Upper lobe of left lung (tissue), 6 donors: ENCODE measurements around the gene ASB3. TPM values are rescaled to one million over a fixed set of nuclear protein-coding genes. Genes with fewer than 3 reads are reported as not detected.
A peak's percentile ranks its signal among the peaks of the same experiment; 100 is the strongest.

ENCODE experiments used
- ATAC-seq, 2 donors: fragments of 200-7000 bp; cut with Tn5 transposase; one replicate each; pipeline ENCODE4 v1.9.1; 2022; ENCODE audit warnings: mild to moderate bottlenecking in 2 of 2, moderate library complexity in 2 of 2; ENCODE audit not compliant: low FRiP score in 2 of 2
- DNase-seq, 2 donors: peaks; one replicate each; pipeline ENCODE4 v3.0.0-alpha.2; 2019 to 2020
- H3K27ac ChIP-seq, 4 donors: fragments of 200-600 bp; sonication (generic); one replicate each; pipeline ENCODE4 v1.5.1; 2016 to 2019
- H3K27me3 ChIP-seq, 4 donors: fragments of 200-600 bp; sonication (generic); one replicate each; pipeline ENCODE4 v1.5.1; 2017 to 2019
- H3K36me3 ChIP-seq, 4 donors: fragments of 200-600 bp; sonication (generic); one replicate each; pipeline ENCODE4 v1.5.1; 2016 to 2019
- H3K4me1 ChIP-seq, 4 donors: fragments of 200-600 bp; sonication (generic); one replicate each; pipeline ENCODE4 v1.5.1; 2018 to 2019
- H3K4me3 ChIP-seq, 4 donors: fragments of 200-600 bp; sonication (generic); one replicate each; pipeline ENCODE4 v1.5.1; 2017 to 2019; ENCODE audit warnings: mild to moderate bottlenecking in 2 of 4, moderate library complexity in 1 of 4
- H3K9me3 ChIP-seq, 4 donors: fragments of 200-600 bp; sonication (generic); one replicate each; pipeline ENCODE4 v1.5.1; 2018 to 2019
- CTCF ChIP-seq, 6 experiments: fragments of 450-650 bp in 4 of 6; fragments of 200-600 bp in 2 of 6; sonication (generic) in 2 of 6; IDR thresholded peaks; one replicate each; pipeline ENCODE4 v1.5.1; 2016 to 2019; ENCODE audit warnings: antibody characterized with exemption in 6 of 6
- EP300 ChIP-seq, 4 donors: sonication (generic); formaldehyde crosslinking; IDR thresholded peaks; one replicate each; pipeline ENCODE4 v1.5.1; 2017; ENCODE audit warnings: antibody characterized with exemption in 4 of 4, control low read depth in 2 of 4
- POLR2A ChIP-seq, 4 donors: fragments of 450-650 bp; IDR thresholded peaks; one replicate each; pipeline ENCODE4 v1.5.1; 2016 to 2017; ENCODE audit warnings: antibody characterized with exemption in 4 of 4, mild to moderate bottlenecking in 2 of 4
- POLR2AphosphoS5 ChIP-seq, 2 donors: sonication (generic); formaldehyde crosslinking; IDR thresholded peaks; one replicate each; pipeline ENCODE4 v1.5.1; 2017; ENCODE audit warnings: antibody characterized with exemption in 2 of 2
- WGBS, 2 donors: methylation state at CpG; one replicate each; pipeline ENCODE4 v1.1.5; 2017 to 2018; 5-methylcytosine and 5-hydroxymethylcytosine counted together
- total RNA-seq, 6 donors: library from RNA; depleted of rRNA in 4 of 6; stranded (reverse); fragments of >200 nt in 4 of 6; gene quantifications; one replicate each; pipeline versions ENCODE4 v1.1.0 to v1.2.1, GENCODE V29; 2016 to 2021
- donor health status: DM: no; HTN: no; CAD: no; lungs with moderate emphysema.
- donor health status: DM: no; HTN: yes; CAD: no; lungs with severe emphysema.

ASB3 gene
- total RNA-seq, 6 donors from 2014 or later = 16.4 to 54.2 (median 25.2) TPM

- 2 to 4% methylated on average over 17 of the region's 17 CpGs for WGBS, 2 donors
Measured at GRCh38 chr2:53787614-53788289, 999 bp upstream of the ASB3 start.

GRCh38 chr2:53786352-53786704 lies 425 bp downstream of the ASB3 start:
- ATAC-seq (peak; percentile 49 to 65), DNase-seq (no peak)
- peaks cover 0 to 6% (median 0%) of the 10 kb centered on the region in 4 donors for H3K36me3 ChIP-seq
- no peaks in the 10 kb centered on the region for H3K9me3 ChIP-seq
- H3K4me3 ChIP-seq = peak overlapping the region; percentile 71 to 97 (median 80)
- 0 to 1% methylated on average over 18 of the region's 18 CpGs for WGBS, 2 donors
- H3K4me1 ChIP-seq = peaks cover 25 to 64% (median 51%) of the 10 kb centered on the region in 4 donors
- TF ChIP-seq POLR2A (IDR thresholded peaks at IDR 0.05) (no peak), EP300 (IDR thresholded peaks at IDR 0.05) (no peak), CTCF (IDR thresholded peaks at IDR 0.05) (no peak), POLR2AphosphoS5 (IDR thresholded peaks at IDR 0.05) (no peak)
- H3K27ac ChIP-seq = peak overlapping the region; percentile 81 to 92 (median 87)
- H3K27me3 ChIP-seq = no peaks in the 10 kb centered on the region

More at GRCh38 chr2:53787614-53788289, 999 bp upstream of the ASB3 start:
- H3K9me3 ChIP-seq = no peaks in the 10 kb centered on the region
- H3K36me3 ChIP-seq = no peaks in the 10 kb centered on the region
- H3K27me3 ChIP-seq = no peaks in the 10 kb centered on the region
- DNase-seq (no peak), ATAC-seq (no peak)
- TF ChIP-seq EP300 (IDR thresholded peaks at IDR 0.05) = no peak
- no peak for TF ChIP-seq CTCF (IDR thresholded peaks at IDR 0.05)
- TF ChIP-seq POLR2AphosphoS5 (IDR thresholded peaks at IDR 0.05) = no peak
- H3K4me3 ChIP-seq = peak overlapping the region; percentile 71 to 97 (median 80)
- H3K27ac ChIP-seq = peak overlapping the region; percentile 81 to 92 (median 87)
- peaks cover 25 to 61% (median 47%) of the 10 kb centered on the region in 4 donors for H3K4me1 ChIP-seq

GRCh38 chr2:53785366-53785765 lies 1.4 kb downstream of the ASB3 start:
- 59 to 66% methylated on average over 11 of the region's 11 CpGs for WGBS, 2 donors
- H3K27ac ChIP-seq = peak overlapping the region in 1 of 4 donors; percentile 92
- TF ChIP-seq POLR2AphosphoS5 (IDR thresholded peaks at IDR 0.05) (no peak), CTCF (IDR thresholded peaks at IDR 0.05) (no peak), EP300 (IDR thresholded peaks at IDR 0.05) (no peak), POLR2A (IDR thresholded peaks at IDR 0.05) (no peak)

GRCh38 chr2:53784436-53784835 lies 2.3 kb downstream of the ASB3 start:
- H3K27ac ChIP-seq = peak overlapping the region in 2 of 4 donors; percentile 17 to 35
- no peak for ATAC-seq
- H3K9me3 ChIP-seq = no peaks in the 10 kb centered on the region
- peaks cover 0 to 9% (median 2%) of the 10 kb centered on the region in 4 donors for H3K36me3 ChIP-seq
- TF ChIP-seq CTCF (IDR thresholded peaks at IDR 0.05) = no peak
- TF ChIP-seq EP300 (IDR thresholded peaks at IDR 0.05) = no peak
- TF ChIP-seq POLR2AphosphoS5 (IDR thresholded peaks at IDR 0.05) = no peak
- no peak for TF ChIP-seq POLR2A (IDR thresholded peaks at IDR 0.05)
- no peaks in the 10 kb centered on the region for H3K27me3 ChIP-seq
- DNase-seq = no peak
- peaks cover 25 to 64% (median 51%) of the 10 kb centered on the region in 4 donors for H3K4me1 ChIP-seq
- peak overlapping the region in 1 of 4 donors; percentile 71 for H3K4me3 ChIP-seq

More at GRCh38 chr2:53785366-53785765, 1.4 kb downstream of the ASB3 start:
- Histone ChIP-seq H3K27me3 (no peaks in the 10 kb centered on the region), H3K36me3 (peaks cover 0 to 9% (median 0%) of the 10 kb centered on the region in 4 donors), H3K9me3 (no peaks in the 10 kb centered on the region), H3K4me1 (peaks cover 25 to 64% (median 51%) of the 10 kb centered on the region in 4 donors), H3K4me3 (peak overlapping the region; percentile 71 to 97 (median 80))
- ATAC-seq = no peak
- no peak for DNase-seq
